GM13976 (cell line): ENCODE results near the gene RUFY3.
A peak's percentile ranks its signal among the peaks of the same experiment; 100 is the strongest.

ENCODE experiments used
- DNase-seq: peaks from one replicate; pipeline ENCODE4 v3.0.0; 2012; ENCODE audit warnings: low spot score
- in situ Hi-C: fragments of 300-500 bp; cut with MboI; formaldehyde crosslinking; loops from one replicate; pipeline ENCODE4 v1.12.0; 2022; ENCODE audit warnings: low sequenced_read_pairs, mixed read lengths, inconsistent platforms; ENCODE audit not compliant: unreplicated experiment
- TF ChIP-seq, protein P1 (sequence below): IDR thresholded peaks from 2 replicates; pipeline ENCODE4 v1.5.1; 2012; ENCODE audit warnings: borderline replicate concordance, mild to moderate bottlenecking; ENCODE audit not compliant: insufficient read depth; ENCODE audit errors: extremely low read depth, missing control alignments, control extremely low read depth

The RUFY3 gene

DNA sequence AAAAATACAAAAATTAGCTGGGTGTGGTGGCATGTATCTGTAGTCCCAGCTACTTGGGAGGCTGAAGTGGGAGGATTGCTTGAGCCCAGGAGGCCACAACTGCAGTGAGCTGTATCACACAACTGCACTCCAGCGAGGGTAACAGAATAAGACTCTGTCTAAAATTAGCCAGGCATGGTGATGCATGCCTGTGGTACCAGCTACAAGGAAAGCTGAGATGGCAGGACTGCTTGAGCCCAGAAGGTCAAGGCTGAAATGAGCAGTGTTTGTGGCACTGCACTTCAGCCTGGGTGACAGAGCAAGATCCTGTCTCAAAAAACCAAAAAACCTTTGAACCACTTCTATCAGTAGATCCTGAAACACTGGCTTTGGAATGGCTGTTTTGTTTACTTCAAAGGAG lies 107.7 kb downstream of the RUFY3 start:
- in situ Hi-C loops: no loop called here
- TF ChIP-seq, protein P1, sequence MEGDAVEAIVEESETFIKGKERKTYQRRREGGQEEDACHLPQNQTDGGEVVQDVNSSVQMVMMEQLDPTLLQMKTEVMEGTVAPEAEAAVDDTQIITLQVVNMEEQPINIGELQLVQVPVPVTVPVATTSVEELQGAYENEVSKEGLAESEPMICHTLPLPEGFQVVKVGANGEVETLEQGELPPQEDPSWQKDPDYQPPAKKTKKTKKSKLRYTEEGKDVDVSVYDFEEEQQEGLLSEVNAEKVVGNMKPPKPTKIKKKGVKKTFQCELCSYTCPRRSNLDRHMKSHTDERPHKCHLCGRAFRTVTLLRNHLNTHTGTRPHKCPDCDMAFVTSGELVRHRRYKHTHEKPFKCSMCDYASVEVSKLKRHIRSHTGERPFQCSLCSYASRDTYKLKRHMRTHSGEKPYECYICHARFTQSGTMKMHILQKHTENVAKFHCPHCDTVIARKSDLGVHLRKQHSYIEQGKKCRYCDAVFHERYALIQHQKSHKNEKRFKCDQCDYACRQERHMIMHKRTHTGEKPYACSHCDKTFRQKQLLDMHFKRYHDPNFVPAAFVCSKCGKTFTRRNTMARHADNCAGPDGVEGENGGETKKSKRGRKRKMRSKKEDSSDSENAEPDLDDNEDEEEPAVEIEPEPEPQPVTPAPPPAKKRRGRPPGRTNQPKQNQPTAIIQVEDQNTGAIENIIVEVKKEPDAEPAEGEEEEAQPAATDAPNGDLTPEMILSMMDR: no peak

DNA sequence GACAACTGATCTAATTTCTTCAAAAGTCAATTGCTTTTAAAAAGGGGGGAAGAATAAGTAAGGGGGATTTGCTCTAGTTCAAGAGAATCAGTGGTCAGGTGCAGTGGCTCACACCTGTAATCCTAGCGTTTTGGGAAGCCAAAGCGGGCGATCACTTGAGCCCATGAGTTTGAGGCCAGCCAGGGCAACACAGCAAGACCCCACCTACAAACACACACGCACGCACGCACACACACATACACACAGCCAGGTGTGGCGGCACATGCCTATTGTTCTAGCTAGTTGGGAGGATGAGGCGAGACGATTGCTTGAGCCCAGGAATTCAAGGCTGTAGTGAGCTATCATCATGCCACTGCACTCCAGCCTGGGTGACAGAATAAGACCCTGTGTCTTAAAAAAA lies 108.3 kb downstream of the RUFY3 start:
- in situ Hi-C loops: no loop called here
- TF ChIP-seq, protein P1: no peak
- no peak for DNase-seq

More for the DNA sequence above, 107.7 kb downstream of the RUFY3 start:
- DNase-seq: no peak

DNA sequence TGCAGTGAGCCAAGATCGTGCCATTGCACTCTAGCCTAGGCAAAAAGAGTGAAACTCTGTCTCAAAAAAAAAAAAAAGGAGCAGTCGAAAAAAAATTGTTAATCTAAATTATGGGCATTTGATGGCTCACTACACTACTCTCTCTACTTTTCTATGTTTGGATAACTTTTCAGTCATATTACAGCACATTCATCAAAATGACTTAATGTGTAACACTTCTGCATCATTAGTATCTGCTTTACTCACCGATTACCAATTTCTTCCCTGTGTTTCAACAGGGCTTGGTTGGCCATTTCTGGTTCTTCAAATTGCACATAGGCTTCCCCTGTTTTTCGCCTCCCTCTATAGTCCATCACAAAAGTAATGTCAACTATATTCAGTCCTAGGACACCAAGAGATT lies 109.5 kb downstream of the RUFY3 start:
- TF ChIP-seq, protein P1: no peak
- in situ Hi-C loops: no loop called here
- DNase-seq: no peak

DNA sequence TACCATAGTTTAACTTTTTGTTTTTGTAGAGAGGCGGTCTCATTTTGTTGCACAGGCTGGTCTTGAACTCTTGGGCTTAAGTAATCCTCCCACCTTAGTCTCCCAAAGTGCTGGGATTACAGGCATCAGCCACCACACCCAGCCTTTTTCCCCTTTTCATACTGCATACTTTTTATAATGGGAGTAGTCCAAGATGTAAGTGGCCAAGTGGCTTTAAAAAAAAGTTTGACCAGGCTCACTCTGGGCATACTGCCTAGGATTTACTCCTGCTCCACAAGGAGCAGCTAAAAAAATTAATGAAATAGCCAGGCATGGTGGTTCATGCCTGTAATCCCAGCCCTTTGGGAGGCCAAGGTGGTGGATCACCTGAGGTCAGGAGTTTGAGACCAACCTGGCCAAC lies 111.9 kb downstream of the RUFY3 start:
- in situ Hi-C loops: no loop called here
- DNase-seq: no peak
- TF ChIP-seq, protein P1: no peak

DNA sequence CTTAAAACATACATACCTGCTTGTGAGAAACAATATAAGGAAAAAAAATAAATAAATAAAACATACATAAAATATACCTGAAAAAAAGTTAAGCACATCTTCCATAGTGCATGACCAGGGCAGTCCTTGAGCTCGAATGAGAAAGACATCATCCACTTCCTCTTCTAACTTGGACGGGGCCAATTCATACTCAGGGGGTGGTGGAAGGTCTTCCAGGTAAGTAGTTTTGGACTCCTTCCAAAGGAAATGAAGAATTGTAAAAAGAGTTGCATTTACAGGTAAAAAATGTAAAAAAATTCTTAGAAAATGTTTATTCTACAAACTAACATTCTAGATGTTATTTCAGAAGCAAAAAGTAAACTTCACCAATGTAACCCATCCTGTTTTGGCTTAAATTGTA lies 114.3 kb downstream of the RUFY3 start:
- TF ChIP-seq, protein P1: no peak
- DNase-seq: no peak
- in situ Hi-C loops: no loop called here

DNA sequence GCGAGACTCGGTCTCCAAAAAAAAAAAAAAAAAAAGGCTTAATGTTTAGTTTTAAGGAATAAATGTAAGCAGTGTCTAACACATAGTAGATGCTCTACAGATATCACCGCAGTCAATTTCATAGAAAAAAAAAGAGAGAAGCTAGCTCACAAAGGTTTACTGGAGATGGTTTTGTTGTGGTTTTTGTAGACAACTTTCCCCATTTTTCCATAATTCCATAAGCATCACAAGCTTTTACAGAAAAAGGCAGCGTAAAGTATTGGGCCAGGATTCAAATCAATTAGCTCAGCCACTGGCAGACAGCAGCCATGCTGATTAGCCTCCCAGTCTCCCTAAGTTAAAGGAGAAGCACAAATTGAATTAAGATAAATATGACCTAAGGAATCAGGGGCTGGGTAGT lies 116.4 kb downstream of the RUFY3 start:
- TF ChIP-seq, protein P1: no peak
- DNase-seq: peak; percentile 24
- in situ Hi-C loops: no loop called here
